Erythroblast (primary cell): ENCODE measurements around the gene GAA.

Experiments
- GATA1 ChIP-seq: IDR thresholded peaks from 2 replicates; pipeline ENCODE4 v1.6.1; 2011; ENCODE audit warnings: low read depth, mild to moderate bottlenecking, control low read depth, low read length, moderate library complexity
- POLR2A ChIP-seq: IDR thresholded peaks from 2 replicates; pipeline ENCODE4 v1.6.1; 2011; ENCODE audit warnings: mild to moderate bottlenecking, low read length

GRCh38 chr17:80110447-80110812, 9.0 kb downstream of the GAA start:
- TF ChIP-seq POLR2A (no peak), GATA1 (no peak)
